GM19455 (cell line): Measurements from ENCODE around the gene NPPB.

Source experiments
- ATAC-seq: cut with Tn5 transposase; IDR thresholded peaks from one replicate; pipeline ENCODE4 v1.9.1; 2021; ENCODE audit not compliant: unreplicated experiment

NPPB gene

DNA sequence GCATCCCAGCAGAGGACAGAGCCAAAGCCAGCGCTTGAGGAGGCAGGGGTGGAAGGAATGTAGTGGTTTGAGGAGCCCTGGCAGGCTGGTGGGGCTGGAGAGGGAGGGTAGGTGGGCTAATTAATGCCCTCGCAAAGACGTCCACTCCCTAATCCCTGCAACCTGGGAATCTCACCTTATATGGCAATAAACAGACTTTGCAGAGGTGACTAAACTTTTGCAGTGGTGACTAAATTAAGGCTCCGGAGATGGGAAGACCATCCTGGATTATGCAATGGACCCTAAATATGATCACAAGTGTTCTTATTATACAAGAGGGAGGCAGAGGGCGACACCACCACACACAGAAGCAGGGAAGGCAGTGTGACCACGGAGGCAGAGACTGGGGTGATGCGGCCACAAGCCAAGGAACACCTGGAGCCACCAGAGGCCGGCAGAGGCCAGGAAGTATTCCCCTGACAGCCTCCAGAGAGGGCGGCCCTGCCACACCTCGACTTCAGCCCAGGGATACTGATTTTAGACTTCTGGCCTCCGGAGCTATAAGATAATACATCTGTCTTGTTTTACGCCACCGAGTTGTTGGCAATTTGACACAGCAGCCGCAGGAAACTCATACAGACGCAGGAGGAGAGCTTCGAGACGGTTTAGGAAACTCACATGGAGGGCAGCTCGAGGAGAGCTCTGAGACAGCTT lies 23.1 kb upstream of the NPPB start:
- ATAC-seq, result no peak

DNA sequence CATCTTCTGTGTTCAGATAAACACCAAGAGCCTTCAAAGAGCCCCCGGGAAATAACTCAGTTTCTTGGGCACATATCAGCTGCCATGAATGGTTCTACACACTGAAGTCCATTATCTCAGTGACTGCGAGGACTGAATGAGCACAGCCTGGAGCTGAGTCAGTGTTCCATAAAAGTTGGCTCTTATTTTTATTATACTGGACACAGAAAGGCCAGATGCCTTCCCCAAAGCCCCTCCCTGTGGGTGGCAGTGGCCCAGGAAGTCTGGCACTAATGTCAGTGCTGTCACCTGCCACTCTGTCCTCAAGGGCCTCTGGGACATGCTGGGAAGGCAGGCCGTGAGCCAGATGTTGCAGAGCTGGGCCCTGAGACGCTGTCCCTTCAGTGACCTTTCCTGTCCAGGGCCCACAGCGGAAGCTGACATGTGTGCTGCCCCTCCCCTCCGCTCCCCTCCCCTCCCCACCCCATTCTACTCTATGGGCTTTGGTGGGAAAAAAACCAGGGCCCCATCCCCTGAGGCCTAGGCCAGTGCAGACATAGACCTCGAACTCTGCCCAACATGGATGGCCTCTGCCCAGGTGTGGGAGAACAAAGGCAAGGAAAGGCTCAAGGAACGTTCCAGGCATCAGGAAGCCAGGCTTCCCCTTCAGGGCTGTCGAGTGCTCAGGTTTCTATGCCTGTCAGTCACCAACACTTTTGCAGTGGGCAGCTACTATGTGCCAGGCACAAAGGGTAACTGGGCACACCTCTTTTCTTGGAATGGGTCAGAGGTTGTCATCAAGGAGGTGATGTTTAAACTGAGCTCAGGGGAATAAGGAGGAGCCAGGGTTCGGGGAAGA lies 22.4 kb upstream of the NPPB start:
- ATAC-seq, result no peak

DNA sequence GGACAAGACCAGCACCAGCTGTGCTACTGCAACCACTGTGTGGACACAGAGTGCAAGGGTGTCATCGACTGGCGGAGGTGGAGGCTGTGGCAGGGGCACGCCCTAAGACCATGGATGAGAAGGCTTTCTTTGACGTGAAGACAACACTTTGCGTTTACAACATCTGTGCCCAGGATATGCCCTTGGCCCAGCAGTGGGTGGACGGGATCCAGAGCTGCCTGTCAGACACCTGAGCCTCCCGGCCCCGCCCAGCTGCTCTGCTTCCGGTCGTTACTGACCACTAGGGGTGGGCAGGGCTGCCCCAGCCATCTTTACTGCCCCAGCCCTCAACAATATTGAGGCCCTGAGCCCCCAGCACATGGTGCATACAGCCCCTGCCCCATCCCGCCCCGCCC lies 21.4 kb upstream of the NPPB start:
- ATAC-seq, result no peak

DNA sequence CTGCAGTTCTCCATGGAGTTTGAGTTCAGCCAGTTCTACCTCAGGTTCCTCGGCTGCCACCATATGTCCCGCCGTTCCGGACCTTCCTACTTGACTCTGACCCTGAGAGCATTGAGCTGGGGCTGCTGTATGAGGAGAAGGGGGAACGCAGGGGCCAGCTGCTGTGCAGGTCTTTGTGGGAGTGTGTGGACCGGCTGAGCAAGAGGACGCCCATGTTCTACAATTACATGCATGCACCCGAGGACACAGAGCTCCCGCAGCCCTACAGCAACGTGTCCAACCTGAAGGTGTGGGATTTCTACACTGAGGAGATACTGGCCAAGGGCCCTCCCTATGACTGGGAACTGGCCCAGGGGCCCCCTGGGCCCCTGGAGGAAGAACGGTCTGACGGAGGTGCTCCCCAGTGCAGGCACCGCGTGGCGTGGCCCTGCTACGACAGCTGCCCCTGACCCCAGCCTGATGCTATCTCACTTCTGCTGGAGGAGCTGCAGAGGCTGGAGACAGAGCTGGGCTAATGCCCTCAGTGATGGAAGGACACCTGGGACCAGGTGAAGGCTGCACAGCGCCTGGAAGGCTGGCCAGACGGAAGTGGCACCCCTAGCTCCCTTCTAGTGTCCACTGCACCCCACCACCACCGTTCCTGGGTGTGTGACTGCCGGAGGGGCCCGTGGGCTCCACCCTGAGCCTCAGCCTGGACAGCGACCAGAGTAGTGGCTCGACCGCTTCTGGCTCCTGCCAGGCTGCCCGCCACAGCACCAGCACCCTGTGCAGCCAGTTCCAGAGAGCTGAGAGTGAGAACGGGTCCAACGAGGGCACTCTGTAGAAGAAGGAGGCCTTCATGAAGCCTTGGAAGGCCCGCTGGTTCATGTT lies 20.8 kb upstream of the NPPB start:
- ATAC-seq, result no peak

DNA sequence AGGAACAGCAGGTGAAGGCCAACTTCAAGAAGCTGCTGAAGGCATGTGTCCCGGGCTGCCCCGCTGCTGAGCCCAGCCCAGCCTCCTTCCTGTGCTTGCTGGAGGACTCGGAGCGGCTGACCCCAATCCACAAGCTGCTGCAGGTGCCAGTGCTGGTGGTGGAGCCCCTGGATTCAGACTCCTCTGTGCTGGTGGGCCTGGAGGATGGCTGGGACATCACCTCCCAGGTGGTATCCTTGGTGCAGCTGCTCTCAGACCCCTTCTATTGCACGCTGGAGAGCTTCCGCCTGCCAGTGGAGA lies 20.1 kb upstream of the NPPB start:
- no peak for ATAC-seq

DNA sequence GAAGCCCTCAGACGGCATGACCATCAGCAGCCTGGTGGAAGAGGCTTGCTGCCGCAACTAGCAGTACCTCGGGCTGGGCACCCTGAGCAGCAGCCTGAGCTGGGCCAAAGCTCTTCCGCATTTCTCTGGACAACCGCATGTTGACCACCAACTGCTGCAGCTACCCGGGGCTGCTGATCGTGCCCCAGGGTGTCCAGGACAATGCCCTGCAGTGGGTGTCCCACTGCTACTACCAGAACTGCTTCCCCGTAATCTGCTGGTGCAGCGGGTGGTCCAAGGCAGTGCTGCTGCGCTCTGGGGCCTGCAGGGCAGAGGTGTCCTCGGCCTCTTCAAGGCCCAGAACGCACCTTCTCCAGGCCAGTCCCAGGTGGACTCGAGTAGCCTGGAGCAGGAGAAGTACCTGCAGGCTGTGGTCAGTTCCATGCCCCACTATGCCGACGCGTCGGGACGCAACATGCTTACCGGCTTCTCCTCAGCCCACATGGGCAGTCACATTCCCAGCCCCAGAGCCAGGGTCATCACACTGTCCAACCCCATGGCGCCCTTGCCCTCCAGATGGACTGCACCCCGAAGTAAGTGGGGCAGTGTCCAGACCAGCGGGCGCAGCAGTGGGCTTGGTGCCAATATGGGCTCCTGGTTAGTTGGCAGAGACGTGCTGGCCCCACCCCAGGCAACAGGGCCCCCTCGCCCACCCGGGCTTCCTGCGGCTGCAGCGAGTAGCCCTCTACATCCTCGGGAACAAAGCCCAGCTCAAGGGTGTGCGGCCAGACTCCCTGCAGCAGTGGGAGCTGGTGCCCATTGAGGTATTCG lies 19.5 kb upstream of the NPPB start:
- ATAC-seq, result no peak

DNA sequence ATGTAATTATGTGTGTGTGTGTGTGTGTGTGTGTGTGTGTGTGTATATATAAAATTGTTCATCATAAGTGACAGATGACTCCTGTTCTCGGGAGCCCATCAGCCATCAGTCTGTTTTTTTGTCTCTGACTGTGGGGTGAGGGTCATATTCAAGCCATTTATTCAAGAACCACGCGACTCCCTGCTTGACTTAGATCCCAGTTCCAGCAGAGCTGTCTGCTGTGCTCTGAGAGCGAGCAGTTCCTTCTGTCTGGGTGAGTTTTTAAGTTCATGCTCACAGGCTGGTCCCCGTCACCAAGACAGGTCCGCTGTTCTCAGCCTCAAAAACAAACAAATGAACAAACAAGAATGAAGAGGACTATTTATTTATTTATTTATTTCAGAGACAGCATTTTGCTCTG lies 18.3 kb upstream of the NPPB start:
- ATAC-seq, result no peak

DNA sequence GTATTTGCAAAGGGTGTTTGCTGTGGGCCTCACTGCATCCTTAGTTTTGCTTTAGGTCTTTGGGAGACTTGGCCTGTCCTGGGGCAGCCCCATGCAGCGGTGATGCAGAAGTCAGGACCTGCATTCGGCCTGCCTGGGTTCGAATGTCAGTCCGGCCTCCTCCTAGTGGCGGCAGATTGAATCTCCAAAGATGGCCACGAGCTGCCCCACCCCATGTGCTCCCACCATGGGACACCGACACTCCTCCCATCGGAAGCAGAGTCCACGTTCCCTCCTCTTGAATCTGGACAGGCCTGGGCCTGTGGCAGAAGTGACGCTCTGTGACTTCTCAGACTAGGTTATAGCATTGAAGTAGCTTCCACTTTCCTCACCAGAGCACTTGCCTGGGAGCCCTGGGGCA lies 16.3 kb upstream of the NPPB start:
- no peak for ATAC-seq

DNA sequence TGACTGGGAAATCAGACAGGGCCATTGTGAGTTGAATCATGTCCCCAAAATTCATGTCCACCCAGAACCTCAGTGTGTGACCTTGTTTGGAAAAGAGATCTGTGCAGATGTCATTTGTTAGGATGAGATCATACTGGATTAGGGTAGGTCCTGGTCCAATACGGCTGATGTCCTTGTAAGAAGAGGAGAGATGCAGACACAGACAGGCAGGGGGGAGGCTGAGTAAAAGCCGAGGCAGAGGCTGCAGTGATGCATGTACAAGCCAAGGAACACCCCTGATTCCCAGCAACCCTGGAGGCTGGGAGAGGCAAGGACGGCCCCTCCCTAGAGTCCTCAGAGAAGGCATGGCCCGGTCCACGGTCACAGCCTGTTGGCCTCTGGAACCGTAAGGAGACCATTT lies 15.9 kb upstream of the NPPB start:
- ATAC-seq, result no peak

DNA sequence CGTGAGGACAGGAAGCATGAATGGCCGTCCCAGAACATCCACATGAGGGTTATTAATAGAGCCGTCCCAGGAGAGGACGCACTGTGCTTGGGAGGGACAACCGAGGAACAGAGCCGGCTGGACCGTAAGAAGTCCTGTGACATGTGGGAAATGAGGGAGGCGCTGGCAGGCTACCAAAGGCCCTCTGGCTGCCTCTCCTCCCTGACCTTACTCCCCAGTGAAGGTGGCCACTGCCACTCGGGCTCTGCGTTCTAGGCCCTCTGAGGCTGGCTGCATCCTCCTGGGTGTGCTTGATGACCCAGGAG lies 15.5 kb upstream of the NPPB start:
- no peak for ATAC-seq

DNA sequence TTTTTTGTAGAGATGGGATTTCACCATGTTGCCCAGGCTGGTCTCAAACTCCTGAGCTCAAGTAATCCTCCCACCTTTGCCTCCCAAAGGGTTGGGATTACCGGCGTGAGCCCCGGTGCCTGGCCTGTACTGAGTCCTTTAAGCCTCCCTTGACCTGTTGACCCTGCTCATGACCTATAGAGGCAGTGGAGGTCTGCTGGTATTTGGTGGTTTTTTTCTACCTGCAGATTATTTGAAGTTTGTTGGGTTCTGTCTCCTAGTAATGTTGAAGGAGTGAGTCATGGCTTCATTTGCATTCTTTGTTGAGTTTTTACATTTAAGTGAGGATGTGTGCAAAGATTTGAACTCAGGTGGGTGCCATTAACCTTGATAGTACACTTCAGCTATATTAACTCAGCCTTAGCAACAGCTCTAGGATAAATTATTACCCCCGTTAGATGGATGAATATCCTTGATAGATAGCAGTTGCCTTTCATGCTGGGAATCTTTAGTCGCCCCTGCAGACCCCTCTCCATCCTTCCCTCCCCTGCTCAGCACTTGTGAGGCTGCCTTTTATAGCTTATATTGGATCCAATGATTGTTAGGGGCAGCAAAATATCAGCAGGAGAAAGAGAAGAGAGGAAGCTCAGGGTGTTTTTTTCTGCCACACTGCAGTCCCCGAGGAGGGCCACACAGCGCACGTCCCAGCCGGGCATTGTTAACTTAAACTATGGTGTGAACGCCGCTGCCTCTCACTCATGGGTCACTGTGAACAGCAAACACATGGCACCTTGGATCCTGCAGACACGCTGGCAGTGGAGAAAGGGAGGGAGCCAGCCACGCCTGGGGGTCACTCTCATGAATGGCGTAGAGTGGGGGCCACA lies 14.9 kb upstream of the NPPB start:
- no peak for ATAC-seq

DNA sequence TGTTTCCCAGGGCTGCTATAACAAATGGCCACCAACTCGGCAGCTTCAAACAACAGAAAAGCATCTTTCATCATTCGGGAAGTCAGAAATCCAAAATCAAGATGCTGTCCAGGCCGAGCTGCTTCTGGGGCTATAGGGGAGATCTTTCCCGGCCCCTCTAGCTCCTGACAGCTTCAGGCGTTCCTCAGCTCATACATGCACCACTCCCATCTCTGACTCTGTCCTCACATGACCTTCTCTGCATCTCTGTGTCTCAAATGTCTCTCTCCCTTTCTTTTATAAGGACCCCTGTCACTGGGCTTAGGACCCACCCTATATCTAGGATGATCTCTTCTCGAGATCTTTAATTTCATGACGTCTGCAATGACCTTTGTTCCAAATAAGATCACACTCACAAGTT lies 13.8 kb upstream of the NPPB start:
- ATAC-seq, result no peak

DNA sequence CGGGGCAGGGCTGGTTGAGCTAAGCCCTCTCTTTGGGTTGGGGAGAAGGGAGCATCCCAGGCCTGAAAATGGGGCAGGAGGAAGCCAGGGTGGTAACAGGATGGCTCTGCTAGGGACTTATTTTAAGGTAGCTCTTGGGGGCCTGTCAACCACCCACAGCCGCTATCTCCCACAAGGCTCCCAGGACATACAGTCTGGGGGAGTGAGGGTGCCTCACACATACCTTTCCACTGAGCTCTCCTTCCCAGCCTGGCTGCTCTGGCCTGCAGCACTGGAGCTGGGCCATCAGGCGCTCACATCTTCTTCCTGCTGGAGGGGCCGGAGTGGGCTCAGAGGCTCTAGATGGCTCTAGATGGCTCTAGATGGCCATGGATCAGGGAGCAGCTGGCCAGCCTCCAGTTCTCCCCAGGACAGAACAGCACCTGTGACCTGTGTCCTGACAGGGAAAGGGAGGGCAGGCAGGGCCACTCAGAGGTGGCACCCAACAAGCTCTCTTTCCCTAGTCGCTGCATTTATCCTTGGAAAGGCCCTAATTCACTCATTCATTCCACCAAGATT lies 11.0 kb upstream of the NPPB start:
- no peak for ATAC-seq

DNA sequence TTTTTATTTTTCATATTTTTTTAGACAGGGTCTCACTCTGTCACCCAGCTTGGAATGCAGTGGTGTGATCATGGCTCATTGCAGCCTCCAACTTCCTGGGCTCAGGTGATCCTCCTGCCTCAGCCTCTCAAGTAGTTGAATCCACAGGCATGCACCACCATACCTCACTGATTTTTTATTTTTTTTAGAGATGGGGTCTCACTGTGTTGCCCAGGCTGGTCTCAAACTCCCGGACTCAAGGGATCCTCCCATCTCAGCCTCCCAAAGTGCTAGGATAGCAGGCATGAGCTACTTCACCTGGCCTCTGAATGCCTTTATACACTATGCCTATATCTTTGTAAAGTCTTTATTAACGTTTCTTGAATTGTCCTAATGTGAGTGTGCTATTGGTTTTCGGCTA lies 10.4 kb upstream of the NPPB start:
- no peak for ATAC-seq

DNA sequence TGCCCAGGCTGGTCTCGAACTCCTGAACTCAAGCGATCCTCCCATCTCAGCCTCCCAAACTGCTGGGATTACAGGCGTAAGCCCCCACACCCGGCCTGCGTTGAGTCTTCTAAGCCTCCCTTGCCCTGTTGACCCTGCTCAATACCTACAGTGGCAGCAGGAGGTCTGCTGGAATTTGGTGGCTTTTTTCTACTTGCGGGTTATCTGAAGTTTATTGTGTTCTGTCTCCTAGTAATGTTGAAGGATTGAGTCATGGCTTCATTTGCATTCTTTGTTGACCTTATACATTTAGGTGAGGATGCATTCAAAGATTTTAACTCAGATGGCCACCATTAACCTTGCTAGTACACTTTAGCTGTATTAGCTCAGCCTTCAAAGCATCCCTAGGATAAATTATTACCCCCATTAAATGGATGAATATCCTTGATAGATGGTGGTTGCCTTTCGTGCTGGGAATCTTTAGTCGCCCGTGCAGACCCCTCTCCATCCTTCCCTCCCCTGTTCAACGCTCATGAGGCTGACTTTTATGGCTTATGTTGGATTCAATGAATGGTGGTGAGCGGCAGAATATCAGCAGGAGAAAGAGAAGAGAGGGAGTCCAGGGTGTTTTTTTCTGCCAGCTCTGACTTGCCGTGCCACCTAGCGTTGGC lies 9.7 kb upstream of the NPPB start:
- no peak for ATAC-seq

DNA sequence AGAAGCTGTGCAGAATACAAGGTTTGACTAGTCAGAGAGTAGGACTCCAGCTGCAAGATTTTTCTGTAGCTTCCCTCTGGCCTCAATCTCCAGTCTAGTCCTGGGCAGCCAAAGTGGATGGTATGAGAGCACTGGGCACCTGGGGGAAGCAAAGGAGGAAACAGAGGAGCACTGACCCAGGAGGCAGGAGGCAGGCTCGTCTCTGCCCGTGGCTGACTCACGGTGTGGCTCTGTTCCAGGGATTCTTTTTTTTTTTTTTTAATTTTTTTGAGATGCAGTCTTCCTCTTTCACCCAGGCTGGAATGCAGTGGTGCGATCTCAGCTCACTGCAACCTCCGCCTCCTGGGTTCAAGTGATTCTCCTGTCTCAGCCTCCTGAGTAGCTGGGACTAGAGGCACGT lies 4.1 kb upstream of the NPPB start:
- no peak for ATAC-seq

DNA sequence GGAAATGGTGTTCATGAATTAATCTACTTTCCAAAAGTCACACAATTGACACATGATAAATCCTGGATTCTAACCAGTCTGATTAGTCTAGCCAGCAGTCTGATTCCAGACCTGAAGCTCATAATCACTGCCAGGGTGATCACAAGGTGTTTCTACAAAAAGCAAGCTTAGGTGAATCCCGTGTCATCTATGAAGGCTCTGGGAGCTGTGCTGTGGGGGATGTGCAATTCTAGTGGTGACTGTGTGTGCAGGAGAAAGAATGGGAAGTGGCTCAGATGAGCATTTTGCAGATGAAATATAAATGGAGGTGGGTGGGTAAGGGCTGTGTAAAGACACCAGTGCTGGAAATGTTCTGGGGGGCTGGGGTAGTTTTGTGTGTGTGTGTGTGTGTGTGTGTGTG lies 1.8 kb upstream of the NPPB start:
- no peak for ATAC-seq

DNA sequence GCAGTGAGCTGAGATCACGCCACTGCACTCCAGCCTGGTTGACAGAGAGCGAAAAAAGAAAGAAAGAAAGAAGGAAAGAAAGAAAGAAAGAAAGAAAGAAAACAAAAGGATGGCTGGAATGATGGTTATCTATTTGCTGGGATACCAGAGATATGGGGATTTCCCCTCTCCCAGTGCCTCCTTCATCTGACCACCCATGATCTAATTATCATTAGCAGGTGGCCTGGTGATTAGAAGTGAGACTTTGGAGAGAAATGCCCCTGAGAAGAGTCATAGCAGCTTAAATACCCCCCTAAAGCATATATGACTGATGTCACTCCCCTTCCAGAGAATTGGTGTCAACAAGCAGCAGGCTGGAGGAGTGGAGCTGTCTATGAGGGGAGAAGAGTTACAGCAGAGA lies 1.3 kb upstream of the NPPB start:
- no peak for ATAC-seq

DNA sequence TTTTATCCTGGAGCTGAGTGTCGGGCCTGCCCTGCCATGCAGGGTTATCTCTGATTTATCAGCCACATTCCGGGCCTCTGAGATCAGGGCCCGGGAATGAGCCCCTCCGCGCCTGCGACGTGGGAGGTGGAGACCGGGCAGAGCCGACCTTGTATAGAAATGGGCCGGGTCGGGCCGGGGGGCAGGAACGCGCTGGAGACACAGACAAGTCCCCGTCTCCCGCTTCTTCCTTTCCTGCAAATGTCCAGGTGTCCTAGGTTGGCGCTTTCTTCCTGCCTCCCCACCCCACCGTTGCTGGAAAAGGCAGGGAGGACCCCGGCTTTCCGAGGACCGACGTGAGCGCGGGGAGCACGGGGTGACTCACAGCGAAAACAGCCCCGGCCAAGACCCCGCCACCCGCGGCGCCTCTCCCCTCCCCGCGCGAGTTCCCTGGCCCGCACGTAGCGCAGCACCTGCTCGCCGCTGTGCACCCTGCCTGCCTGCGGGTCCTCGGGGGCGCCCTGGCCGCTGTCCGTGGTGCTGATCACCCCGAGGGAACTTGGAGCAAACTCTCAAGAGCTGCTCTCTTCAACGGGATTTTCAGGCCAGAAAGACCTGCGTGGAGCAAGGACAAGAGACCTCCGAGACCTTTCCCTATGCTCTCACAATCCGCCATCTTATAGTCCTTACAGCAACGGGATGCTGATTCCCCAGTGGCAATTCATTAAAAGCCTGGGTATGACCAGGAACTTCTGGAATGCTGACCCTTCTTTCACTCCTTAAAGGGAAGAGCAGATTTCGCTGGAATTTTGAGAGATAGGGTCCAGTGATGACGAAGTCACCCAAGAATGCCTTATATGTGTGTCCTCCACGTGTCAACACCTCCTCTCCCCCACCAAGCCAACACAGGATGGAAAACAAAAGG lies 475 bp upstream of the NPPB start:
- ATAC-seq, result no peak
